HEK293 (cell line): Measurements from ENCODE around the gene PHETA1.
"Not testable (repeated sequence)": the region's sequence is repeated elsewhere in the genome, so short reads cannot be mapped to it uniquely, and the experiment has no call there.

Experiments
- ZFP41 ChIP-seq: fragments of 450-650 bp; formaldehyde crosslinking; IDR thresholded peaks from 2 replicates; pipeline ENCODE4 v1.5.1; 2016; ENCODE audit warnings: missing biosample characterization, missing genetic modification characterization, borderline replicate concordance
- ZNF146 ChIP-seq: fragments of 450-650 bp; formaldehyde crosslinking; IDR thresholded peaks from 2 replicates; pipeline ENCODE4 v1.5.1; 2016; ENCODE audit warnings: missing biosample characterization, missing genetic modification characterization
- ZNF555 ChIP-seq: fragments of 450-650 bp; formaldehyde crosslinking; conservative IDR thresholded peaks from 2 replicates; pipeline ENCODE4 v1.5.1; 2017; ENCODE audit warnings: missing biosample characterization, mild to moderate bottlenecking, missing genetic modification characterization, inconsistent platforms
- ZNF658 ChIP-seq: fragments of 450-650 bp; formaldehyde crosslinking; IDR thresholded peaks from 2 replicates; pipeline ENCODE4; 2016; ENCODE audit warnings: missing biosample characterization, missing genetic modification characterization
- TF ChIP-seq, protein P1 (sequence below): fragments of 450-650 bp; formaldehyde crosslinking; IDR thresholded peaks from 2 replicates; pipeline ENCODE4 v1.5.1; 2016; ENCODE audit warnings: missing biosample characterization, missing genetic modification characterization
- TF ChIP-seq, protein P2 (sequence below): fragments of 450-650 bp; formaldehyde crosslinking; IDR thresholded peaks from 2 replicates; pipeline ENCODE4 v1.5.1; 2016; ENCODE audit warnings: missing biosample characterization, missing genetic modification characterization, borderline replicate concordance
- TF ChIP-seq, protein P3 (sequence below): fragments of 450-650 bp; formaldehyde crosslinking; IDR thresholded peaks from 2 replicates; pipeline ENCODE4 v1.5.1; 2016; ENCODE audit warnings: missing biosample characterization, missing genetic modification characterization

DNA sequence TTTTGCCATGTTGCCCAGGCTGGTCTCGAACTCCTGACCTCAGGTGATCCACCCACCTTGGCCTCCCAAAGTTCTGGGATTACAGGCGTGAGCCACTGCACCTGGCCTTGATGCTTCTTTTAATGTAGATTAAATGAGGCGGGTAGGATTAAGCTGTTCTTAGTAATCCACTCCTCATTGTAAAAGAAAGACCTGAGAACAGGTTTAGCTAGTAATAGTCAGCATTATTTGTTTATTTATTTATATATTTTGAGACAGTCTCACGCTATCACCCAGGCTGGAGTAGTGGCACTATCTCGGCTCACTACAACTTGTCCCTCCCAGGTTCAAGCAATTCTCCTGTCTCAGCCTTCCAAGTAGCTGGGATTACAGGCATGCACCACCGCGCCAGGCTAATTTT is 27.4 kb upstream of the PHETA1 start:
- TF ChIP-seq, protein P1, sequence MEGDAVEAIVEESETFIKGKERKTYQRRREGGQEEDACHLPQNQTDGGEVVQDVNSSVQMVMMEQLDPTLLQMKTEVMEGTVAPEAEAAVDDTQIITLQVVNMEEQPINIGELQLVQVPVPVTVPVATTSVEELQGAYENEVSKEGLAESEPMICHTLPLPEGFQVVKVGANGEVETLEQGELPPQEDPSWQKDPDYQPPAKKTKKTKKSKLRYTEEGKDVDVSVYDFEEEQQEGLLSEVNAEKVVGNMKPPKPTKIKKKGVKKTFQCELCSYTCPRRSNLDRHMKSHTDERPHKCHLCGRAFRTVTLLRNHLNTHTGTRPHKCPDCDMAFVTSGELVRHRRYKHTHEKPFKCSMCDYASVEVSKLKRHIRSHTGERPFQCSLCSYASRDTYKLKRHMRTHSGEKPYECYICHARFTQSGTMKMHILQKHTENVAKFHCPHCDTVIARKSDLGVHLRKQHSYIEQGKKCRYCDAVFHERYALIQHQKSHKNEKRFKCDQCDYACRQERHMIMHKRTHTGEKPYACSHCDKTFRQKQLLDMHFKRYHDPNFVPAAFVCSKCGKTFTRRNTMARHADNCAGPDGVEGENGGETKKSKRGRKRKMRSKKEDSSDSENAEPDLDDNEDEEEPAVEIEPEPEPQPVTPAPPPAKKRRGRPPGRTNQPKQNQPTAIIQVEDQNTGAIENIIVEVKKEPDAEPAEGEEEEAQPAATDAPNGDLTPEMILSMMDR (tag by site-specific recombination) = not testable (repeated sequence)
- TF ChIP-seq, protein P2, sequence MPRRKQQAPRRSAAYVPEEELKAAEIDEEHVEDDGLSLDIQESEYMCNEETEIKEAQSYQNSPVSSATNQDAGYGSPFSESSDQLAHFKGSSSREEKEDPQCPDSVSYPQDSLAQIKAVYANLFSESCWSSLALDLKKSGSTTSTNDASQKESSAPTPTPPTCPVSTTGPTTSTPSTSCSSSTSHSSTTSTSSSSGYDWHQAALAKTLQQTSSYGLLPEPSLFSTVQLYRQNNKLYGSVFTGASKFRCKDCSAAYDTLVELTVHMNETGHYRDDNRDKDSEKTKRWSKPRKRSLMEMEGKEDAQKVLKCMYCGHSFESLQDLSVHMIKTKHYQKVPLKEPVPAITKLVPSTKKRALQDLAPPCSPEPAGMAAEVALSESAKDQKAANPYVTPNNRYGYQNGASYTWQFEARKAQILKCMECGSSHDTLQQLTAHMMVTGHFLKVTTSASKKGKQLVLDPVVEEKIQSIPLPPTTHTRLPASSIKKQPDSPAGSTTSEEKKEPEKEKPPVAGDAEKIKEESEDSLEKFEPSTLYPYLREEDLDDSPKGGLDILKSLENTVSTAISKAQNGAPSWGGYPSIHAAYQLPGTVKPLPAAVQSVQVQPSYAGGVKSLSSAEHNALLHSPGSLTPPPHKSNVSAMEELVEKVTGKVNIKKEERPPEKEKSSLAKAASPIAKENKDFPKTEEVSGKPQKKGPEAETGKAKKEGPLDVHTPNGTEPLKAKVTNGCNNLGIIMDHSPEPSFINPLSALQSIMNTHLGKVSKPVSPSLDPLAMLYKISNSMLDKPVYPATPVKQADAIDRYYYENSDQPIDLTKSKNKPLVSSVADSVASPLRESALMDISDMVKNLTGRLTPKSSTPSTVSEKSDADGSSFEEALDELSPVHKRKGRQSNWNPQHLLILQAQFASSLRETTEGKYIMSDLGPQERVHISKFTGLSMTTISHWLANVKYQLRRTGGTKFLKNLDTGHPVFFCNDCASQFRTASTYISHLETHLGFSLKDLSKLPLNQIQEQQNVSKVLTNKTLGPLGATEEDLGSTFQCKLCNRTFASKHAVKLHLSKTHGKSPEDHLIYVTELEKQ = not testable (repeated sequence)
- TF ChIP-seq ZFP41 (tag by site-specific recombination); ZNF146 (tag by site-specific recombination); ZNF555 (tag by site-specific recombination); ZNF658: not testable (repeated sequence)
- TF ChIP-seq, protein P3, sequence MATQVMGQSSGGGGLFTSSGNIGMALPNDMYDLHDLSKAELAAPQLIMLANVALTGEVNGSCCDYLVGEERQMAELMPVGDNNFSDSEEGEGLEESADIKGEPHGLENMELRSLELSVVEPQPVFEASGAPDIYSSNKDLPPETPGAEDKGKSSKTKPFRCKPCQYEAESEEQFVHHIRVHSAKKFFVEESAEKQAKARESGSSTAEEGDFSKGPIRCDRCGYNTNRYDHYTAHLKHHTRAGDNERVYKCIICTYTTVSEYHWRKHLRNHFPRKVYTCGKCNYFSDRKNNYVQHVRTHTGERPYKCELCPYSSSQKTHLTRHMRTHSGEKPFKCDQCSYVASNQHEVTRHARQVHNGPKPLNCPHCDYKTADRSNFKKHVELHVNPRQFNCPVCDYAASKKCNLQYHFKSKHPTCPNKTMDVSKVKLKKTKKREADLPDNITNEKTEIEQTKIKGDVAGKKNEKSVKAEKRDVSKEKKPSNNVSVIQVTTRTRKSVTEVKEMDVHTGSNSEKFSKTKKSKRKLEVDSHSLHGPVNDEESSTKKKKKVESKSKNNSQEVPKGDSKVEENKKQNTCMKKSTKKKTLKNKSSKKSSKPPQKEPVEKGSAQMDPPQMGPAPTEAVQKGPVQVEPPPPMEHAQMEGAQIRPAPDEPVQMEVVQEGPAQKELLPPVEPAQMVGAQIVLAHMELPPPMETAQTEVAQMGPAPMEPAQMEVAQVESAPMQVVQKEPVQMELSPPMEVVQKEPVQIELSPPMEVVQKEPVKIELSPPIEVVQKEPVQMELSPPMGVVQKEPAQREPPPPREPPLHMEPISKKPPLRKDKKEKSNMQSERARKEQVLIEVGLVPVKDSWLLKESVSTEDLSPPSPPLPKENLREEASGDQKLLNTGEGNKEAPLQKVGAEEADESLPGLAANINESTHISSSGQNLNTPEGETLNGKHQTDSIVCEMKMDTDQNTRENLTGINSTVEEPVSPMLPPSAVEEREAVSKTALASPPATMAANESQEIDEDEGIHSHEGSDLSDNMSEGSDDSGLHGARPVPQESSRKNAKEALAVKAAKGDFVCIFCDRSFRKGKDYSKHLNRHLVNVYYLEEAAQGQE = not testable (repeated sequence)
